OCI-LY1 (cell line): ENCODE results near the gene ASTN1.

Experiments
- H2AFZ ChIP-seq: fragments of 200-600 bp; sonication (generic), shearing (Covaris generic); 2 replicates; pipeline ENCODE4 v1.6.0; 2014; ENCODE audit warnings: antibody characterized with exemption, mild to moderate bottlenecking, low read length
- H3F3A ChIP-seq: fragments of 200-600 bp; sonication (generic), shearing (Covaris generic); 2 replicates; pipeline ENCODE4 v1.6.0; 2014; ENCODE audit warnings: mild to moderate bottlenecking, antibody characterized with exemption, low read length, moderate library complexity; ENCODE audit not compliant: insufficient read depth
- H3K27ac ChIP-seq: fragments of 200-600 bp; sonication (generic); 2 replicates; pipeline ENCODE4 v1.5.1; 2014; ENCODE audit warnings: low read length, mixed run types, mild to moderate bottlenecking, low read depth; ENCODE audit not compliant: poor library complexity, severe bottlenecking
- H3K27me3 ChIP-seq: fragments of 200-600 bp; sonication (generic); 2 replicates; pipeline ENCODE4 v1.6.0; 2014; ENCODE audit warnings: antibody characterized with exemption, mild to moderate bottlenecking, low read length, moderate library complexity; ENCODE audit not compliant: insufficient read depth
- H3K36me3 ChIP-seq: fragments of 200-600 bp; sonication (generic); 2 replicates; pipeline ENCODE4 v1.6.1; 2014; ENCODE audit warnings: mild to moderate bottlenecking, antibody characterized with exemption, low read length, moderate library complexity, mixed read lengths; ENCODE audit not compliant: insufficient read depth
- H3K4me1 ChIP-seq: fragments of 200-600 bp; sonication (generic); 2 replicates; pipeline ENCODE4 v1.5.1; 2014; ENCODE audit warnings: mild to moderate bottlenecking, low read length, moderate library complexity; ENCODE audit not compliant: insufficient read depth, severe bottlenecking
- H3K4me2 ChIP-seq: fragments of 200-600 bp; sonication (generic), shearing (Covaris generic); 2 replicates; pipeline ENCODE4 v1.6.1; 2014; ENCODE audit warnings: low read length
- H3K4me3 ChIP-seq: fragments of 200-600 bp; sonication (generic); 2 replicates; pipeline ENCODE4 v1.5.1; 2014; ENCODE audit warnings: low read length, low read depth, mild to moderate bottlenecking, mixed read lengths; ENCODE audit not compliant: poor library complexity, severe bottlenecking
- H3K79me2 ChIP-seq: fragments of 200-600 bp; shearing (Covaris generic); 2 replicates; pipeline ENCODE4 v1.6.1; 2016; ENCODE audit warnings: mixed run types, low read length, mixed read lengths; ENCODE audit not compliant: insufficient read depth
- H3K9ac ChIP-seq: fragments of 200-600 bp; sonication (generic), shearing (Covaris generic); 2 replicates; pipeline ENCODE4 v1.6.1; 2014; ENCODE audit warnings: mild to moderate bottlenecking, low read length, mixed read lengths
- H3K9me2 ChIP-seq: fragments of 200-600 bp; sonication (generic), shearing (Covaris generic); 2 replicates; pipeline ENCODE4 v1.6.1; 2014; ENCODE audit warnings: low read depth, mild to moderate bottlenecking, low read length, mixed read lengths
- H3K9me3 ChIP-seq: fragments of 200-600 bp; shearing (Covaris generic); 2 replicates; pipeline ENCODE4 v1.6.1; 2014; ENCODE audit warnings: low read length, mixed read lengths
- H4K20me1 ChIP-seq: fragments of 200-600 bp; sonication (generic), shearing (Covaris generic); 2 replicates; pipeline ENCODE4 v1.6.0; 2016; ENCODE audit warnings: mild to moderate bottlenecking, low read length; ENCODE audit not compliant: insufficient read depth
- CTCF ChIP-seq: fragments of 200-600 bp; sonication (generic), shearing (Covaris generic); IDR thresholded peaks from 2 replicates; pipeline ENCODE4 v1.5.1; 2017; ENCODE audit warnings: mild to moderate bottlenecking, antibody characterized with exemption, low read length, moderate library complexity, mixed read lengths
- EZH2 ChIP-seq: fragments of 200-600 bp; sonication (generic), shearing (Covaris generic); IDR thresholded peaks from 2 replicates; pipeline ENCODE4 v1.8.0; 2017; ENCODE audit warnings: borderline replicate concordance, mixed run types, mild to moderate bottlenecking, antibody characterized with exemption, low read length, moderate library complexity, mixed read lengths

The ASTN1 gene

DNA sequence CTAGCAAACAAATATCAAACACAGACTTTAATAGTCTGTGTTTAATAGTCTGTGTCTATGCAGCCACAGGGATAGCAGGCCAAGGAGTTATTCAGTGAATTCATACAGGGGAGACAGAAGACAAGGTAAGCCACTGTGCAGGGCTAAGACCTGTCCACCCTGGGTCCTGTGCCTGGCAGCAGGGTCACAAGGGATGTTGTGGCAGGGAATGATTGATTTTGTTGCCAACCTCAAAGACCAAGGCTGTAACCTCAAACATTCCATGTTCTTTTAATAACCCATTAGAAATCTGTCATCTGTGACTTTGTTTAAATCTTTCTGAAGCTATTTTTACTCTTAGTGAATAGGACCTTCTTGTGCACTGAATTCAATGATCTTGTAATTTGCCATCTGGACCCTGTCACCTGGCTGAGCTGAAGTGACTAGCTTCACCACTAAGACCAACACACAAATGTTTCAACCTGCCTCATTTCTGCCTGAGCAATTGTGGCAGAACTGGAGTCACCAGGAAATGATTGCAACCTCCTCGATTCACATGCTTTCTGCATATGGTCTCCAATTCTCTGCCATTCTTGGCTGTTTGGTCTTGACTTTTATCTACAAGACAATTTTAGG lies 154.2 kb downstream of the ASTN1 start:
- no peak overlapping the region for H3K9ac ChIP-seq
- no peak overlapping the region for H3K27ac ChIP-seq
- no peaks in the 10 kb centered on the region for H3K9me2 ChIP-seq
- H3K9me3 ChIP-seq: no peaks in the 10 kb centered on the region
- no peaks in the 10 kb centered on the region for H3K27me3 ChIP-seq
- H3K4me2 ChIP-seq: no peak overlapping the region
- H3F3A ChIP-seq: no peaks in the 10 kb centered on the region
- no peaks in the 10 kb centered on the region for H3K4me1 ChIP-seq
- H4K20me1 ChIP-seq: no peaks in the 10 kb centered on the region
- no peak for TF ChIP-seq CTCF
- no peak for TF ChIP-seq EZH2
- no peaks in the 10 kb centered on the region for H3K36me3 ChIP-seq
- no peak overlapping the region for H3K4me3 ChIP-seq
- H2AFZ ChIP-seq: no peak overlapping the region
- H3K79me2 ChIP-seq: no peaks in the 10 kb centered on the region

DNA sequence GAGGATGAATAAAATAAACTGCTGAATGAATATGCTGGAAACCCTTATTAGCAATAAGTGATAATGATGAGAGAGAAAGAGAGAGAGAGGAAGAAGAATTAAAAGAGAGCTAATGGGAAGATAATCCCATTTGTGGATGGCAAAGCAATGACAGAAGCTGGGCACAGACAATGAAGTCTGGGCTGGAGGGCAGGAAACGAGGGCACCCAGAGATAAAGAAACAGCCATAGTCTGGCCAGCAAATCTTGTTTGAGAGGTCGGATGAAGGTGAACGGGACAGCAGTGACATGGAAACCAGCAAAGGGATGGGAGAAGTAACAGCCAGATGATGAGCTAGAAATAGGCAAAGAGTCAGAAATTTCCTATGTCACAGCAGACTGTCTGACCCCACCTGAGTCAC lies 155.9 kb downstream of the ASTN1 start:
- Histone ChIP-seq H3K4me3 (no peak overlapping the region), H3K4me1 (no peaks in the 10 kb centered on the region), H3K9me3 (no peaks in the 10 kb centered on the region), H3K27ac (no peak overlapping the region), H2AFZ (no peak overlapping the region), H3K36me3 (no peaks in the 10 kb centered on the region), H3K4me2 (no peak overlapping the region), H4K20me1 (no peaks in the 10 kb centered on the region), H3F3A (no peaks in the 10 kb centered on the region), H3K9me2 (no peaks in the 10 kb centered on the region), H3K27me3 (no peaks in the 10 kb centered on the region), H3K79me2 (no peaks in the 10 kb centered on the region), H3K9ac (no peak overlapping the region)
- no peak for TF ChIP-seq EZH2
- TF ChIP-seq CTCF: no peak

- Histone ChIP-seq H3K36me3 (no peaks in the 10 kb centered on the region), H3K4me1 (no peaks in the 10 kb centered on the region), H3K27me3 (no peaks in the 10 kb centered on the region), H3K79me2 (no peaks in the 10 kb centered on the region), H3F3A (no peaks in the 10 kb centered on the region), H3K4me2 (no peak overlapping the region), H2AFZ (no peak overlapping the region), H3K9me3 (no peaks in the 10 kb centered on the region), H4K20me1 (no peaks in the 10 kb centered on the region), H3K9me2 (no peaks in the 10 kb centered on the region), H3K9ac (no peak overlapping the region), H3K4me3 (no peak overlapping the region), H3K27ac (no peak overlapping the region)
- TF ChIP-seq EZH2 (no peak), CTCF (no peak)
Measured at GRCh38 chr1:177007437-177008161, 156.9 kb downstream of the ASTN1 start.
